Measurements from ENCODE around the gene PTPDC1. TPM values are rescaled to one million over a fixed set of nuclear protein-coding genes. Genes with fewer than 3 reads are reported as not detected.
"Not testable (repeated sequence)": the region's sequence is repeated elsewhere in the genome, so short reads cannot be mapped to it uniquely, and the experiment has no call there.

Gene PTPDC1
- polyA plus RNA-seq, 6 donors from 2014 or later, result 2.4 to 6.2 (median 3.6) TPM

DNA sequence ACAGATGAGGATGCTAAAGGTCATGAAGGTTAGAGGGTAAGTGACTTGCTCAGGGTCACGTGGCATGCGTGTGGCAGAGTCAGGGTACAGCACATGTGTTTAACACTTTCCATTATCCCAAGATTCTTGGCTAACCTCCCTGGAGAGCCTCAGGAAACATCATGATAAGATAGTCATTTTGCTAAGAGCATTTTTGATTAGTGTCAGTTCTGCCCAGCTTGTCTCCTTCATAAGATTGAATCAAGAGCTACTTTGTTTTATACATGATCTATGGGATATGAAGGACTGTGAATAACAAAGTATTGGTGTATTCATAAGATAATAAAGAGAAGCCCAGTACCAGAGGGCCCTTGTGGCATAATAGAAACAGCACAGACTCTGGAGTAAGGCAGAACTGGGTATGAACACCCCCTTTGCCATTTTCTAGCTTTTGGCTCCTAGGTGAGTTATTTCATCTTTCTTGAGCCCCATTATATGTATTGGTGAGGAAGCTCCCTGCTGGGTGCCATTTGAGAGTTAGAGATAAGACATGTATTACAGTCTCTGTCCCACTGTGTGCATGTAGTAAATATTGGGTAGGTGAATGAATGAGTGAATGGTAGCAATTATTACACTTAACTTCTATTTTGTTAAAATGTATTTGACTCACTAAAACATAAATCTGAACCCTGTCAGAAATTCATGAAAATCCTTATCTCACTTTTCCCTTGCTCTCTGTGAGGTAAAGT lies 16.1 kb downstream of the PTPDC1 start:
- ATAC-seq (ENCODE audit: low read depth in 2 of 2) (no peak), DNase-seq (no peak)
- Mint-ChIP-seq H3K4me1 (no peaks in the 10 kb centered on the region), H3K27me3 (no peaks in the 10 kb centered on the region), H3K4me3 (no peak overlapping the region), H3K27ac (peak overlapping the region in 1 of 6 donors; percentile 32), H3K9me3 (no peaks in the 10 kb centered on the region), H3K36me3 (peaks cover 0 to 4% of the 10 kb centered on the region in 2 donors)

DNA sequence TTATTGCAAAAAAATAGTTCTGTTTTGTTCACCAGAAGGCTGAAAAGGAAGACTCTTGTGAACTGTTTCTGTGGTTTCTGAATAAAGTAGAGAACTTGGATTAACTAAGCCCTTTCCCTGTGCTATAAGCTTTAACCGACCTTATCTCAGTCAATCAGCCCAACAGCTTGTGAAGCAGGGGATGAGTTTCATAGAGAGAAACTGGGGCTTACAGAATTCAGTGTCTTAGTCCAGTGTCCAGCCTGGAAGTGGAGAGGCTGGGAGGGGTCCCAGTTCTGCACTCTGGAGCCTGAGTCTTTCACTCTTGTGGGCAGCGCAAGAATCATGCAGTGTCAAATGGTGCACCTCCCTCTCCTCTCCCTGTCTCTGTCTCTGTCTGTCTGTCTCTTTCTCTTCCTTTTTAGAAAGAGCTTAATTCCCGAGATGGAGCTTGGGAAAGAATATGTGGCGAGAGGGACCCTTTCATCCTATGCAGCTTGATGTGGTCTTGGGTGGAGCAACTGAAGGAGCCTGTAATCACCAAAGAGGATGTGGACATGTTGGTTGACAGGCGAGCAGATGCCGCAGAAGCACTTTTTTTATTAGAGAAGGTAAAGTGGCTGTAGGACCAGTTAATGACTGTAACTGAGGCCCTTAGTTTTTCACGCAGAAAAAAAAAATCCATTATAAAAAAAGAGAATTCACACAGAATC lies 17.0 kb downstream of the PTPDC1 start:
- Mint-ChIP-seq H3K4me1 (no peaks in the 10 kb centered on the region), H3K36me3 (peaks cover 0 to 4% of the 10 kb centered on the region in 2 donors), H3K27me3 (no peaks in the 10 kb centered on the region), H3K27ac (no peak overlapping the region), H3K4me3 (no peak overlapping the region), H3K9me3 (no peaks in the 10 kb centered on the region)
- DNase-seq, result no peak
- no peak for ATAC-seq (ENCODE audit: low read depth in 2 of 2)

DNA sequence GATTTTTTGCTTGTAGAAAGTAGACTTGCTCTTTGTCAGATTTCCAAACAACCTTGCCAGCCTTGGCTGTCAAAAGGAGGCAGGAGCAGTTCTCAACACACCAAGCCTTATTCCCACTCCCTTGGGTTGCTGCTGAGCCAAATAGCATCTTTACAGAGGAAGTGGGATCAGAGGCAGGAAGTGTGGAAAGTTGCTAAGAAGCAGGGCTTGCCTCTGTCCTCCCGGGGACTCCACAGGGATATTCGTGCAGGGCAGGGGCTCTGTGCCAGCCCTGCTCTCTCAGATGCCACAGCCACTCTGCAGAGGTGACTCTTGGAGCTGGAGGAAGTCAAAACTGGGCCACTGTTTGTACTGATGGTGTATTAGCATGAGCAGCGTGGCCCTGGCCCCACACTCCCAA lies 24.3 kb downstream of the PTPDC1 start:
- DNase-seq, result no peak
- Mint-ChIP-seq H3K4me1 (no peaks in the 10 kb centered on the region), H3K27ac (no peak overlapping the region), H3K36me3 (peaks cover 0 to 4% of the 10 kb centered on the region in 2 donors), H3K9me3 (peaks cover 0 to 7% (median 2%) of the 10 kb centered on the region in 7 donors), H3K4me3 (no peak overlapping the region), H3K27me3 (no peaks in the 10 kb centered on the region)
- no peak for ATAC-seq (ENCODE audit: low read depth in 2 of 2)

DNA sequence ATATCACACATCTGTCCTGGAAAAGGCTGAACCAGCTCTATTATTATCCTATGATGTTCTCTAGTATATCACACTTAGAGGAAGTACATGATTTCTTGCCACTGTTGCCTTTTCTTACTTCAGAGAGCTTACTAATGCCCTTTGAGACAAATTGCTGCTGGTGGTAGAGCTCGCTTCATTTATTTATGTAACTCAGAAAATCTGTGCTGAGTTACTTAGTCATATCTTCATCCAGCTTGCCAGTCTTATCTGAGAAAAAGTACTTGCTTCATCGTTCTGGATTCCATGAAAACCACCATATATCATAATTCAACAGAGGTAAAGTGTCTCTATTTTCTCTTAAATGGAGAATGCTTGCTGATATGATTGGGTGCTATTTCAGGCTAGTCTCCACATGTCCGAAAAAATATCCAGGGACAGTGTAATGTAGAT lies 26.6 kb downstream of the PTPDC1 start:
- ATAC-seq (ENCODE audit: low read depth in 2 of 2), result no peak
- H3K9me3 Mint-ChIP-seq, result peaks cover 0 to 7% (median 2%) of the 10 kb centered on the region in 7 donors
- no peaks in the 10 kb centered on the region for H3K36me3 Mint-ChIP-seq

DNA sequence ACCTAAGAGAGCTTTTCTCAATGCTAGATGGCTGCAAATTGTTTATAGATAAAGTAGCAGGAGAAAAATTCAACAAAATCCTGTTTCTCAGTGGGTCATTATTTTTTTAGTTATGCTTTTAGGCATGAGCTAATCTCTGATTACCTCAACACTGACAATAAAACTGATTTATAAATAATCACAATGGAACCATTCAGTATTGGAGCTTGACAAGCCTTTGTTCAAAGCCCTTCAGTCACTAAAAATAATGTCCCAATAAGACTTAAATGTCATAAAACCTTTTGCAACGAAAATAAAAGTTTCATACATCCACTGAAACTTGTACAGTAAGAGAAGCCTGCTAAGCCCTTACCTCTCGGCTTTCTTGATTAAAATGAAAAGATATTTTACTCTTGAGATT lies 27.2 kb downstream of the PTPDC1 start:
- Mint-ChIP-seq H3K27ac (no peak overlapping the region), H3K36me3 (no peaks in the 10 kb centered on the region), H3K4me3 (no peak overlapping the region), H3K4me1 (no peaks in the 10 kb centered on the region), H3K27me3 (no peaks in the 10 kb centered on the region), H3K9me3 (peaks cover 0 to 7% (median 2%) of the 10 kb centered on the region in 7 donors)
- DNase-seq (no peak), ATAC-seq (ENCODE audit: low read depth in 2 of 2) (no peak)

More for the DNA sequence above, 26.6 kb downstream of the PTPDC1 start:
- Mint-ChIP-seq H3K27ac (no peak overlapping the region), H3K27me3 (no peaks in the 10 kb centered on the region), H3K4me1 (no peaks in the 10 kb centered on the region), H3K4me3 (no peak overlapping the region)
- DNase-seq, result no peak

DNA sequence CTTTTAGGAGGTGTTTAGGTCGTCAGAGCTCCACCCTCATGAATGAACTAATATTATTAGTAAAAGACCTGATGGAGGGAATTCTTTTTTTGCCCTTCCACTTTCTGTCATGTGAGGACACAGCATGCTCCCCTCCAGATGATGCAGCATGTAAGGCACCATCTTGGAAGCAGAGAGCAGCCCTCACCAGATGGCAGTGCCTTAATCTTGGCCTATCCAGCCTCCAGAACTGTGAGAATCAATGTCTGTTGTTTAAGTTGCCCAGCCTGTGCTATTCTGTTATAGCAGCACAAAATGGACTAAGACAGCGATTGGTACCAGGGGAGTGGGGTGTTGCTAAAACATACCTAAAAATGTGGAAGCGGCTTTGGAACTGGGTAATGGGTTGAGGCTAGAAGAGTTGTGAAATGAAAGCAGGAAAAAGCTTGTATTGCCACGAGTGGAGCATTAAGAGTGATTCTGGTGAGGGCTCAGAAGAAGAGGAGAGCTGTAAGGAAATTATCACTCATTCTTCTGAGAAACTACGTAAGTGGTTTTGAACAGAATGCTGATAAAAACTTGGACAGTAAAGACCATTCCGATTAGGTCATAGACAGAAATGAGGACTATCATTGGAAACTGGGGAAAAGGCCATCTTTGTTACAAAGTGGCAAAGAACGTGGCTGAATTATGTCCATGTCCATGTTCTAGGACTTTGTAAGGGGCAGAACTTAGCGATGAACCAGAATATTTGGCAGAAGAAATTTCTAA lies 28.6 kb downstream of the PTPDC1 start:
- H3K27ac Mint-ChIP-seq, result peak overlapping the region in 1 of 6 donors; percentile 26
- H3K9me3 Mint-ChIP-seq, result peaks cover 0 to 7% (median 2%) of the 10 kb centered on the region in 7 donors
- no peaks in the 10 kb centered on the region for H3K36me3 Mint-ChIP-seq
- no peaks in the 10 kb centered on the region for H3K4me1 Mint-ChIP-seq
- no peaks in the 10 kb centered on the region for H3K27me3 Mint-ChIP-seq
- no peak for ATAC-seq (ENCODE audit: low read depth in 2 of 2)
- H3K4me3 Mint-ChIP-seq, result no peak overlapping the region
- DNase-seq, result no peak

DNA sequence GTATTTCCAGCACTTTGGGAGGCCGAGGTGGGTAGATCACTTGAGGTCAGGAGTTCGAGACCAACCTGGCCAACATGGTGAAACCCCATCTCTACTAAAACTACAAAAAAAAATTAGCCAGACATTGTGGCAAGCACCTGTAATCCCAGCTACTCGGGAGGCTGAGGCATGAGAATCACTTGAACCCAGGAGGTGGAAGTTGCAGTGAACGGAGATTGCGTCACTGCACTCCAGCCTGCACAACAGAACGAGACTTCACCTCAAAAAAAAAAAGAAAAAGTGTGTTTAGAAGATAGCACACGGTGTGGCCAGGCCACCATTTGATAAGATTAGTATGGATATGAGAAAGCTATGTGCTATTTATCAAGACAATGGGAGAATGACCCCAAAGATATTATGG lies 35.8 kb downstream of the PTPDC1 start:
- H3K27me3 Mint-ChIP-seq, H3K4me1 Mint-ChIP-seq: not testable (repeated sequence)

DNA sequence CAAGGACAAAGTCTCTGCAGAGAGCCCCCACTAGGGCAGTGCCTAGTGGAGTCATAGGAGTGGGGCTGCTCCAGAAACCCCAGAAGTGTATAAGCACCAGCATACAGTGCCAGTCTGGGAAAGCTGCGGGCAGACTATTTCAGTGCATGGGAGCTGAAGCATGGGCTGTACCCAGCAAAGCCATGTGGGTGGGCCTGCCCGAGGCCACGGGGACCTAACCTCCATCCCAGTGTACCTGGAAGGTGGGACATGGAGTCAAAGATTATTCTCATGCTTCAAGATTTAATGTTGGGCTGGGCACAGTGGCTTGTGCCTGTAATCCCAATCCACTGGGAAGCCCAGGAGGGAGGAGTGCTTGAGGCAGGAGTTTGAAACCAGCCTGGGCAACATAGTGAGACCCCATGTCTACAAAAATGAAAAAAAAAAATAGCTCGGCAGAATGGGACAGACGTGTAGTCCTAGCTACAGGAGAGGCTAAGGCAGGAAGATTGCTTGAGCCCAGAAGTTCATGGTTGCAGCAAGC lies 36.7 kb downstream of the PTPDC1 start:
- Mint-ChIP-seq H3K4me3 (no peak overlapping the region), H3K36me3 (peaks cover 14 to 17% of the 10 kb centered on the region in 2 donors), H3K4me1 (no peaks in the 10 kb centered on the region), H3K27me3 (no peaks in the 10 kb centered on the region), H3K27ac (no peak overlapping the region), H3K9me3 (peaks cover 5 to 14% (median 7%) of the 10 kb centered on the region in 7 donors)
- ATAC-seq (ENCODE audit: low read depth in 2 of 2) (no peak), DNase-seq (no peak)

More for the DNA sequence above, 35.8 kb downstream of the PTPDC1 start:
- H3K9me3 Mint-ChIP-seq, result peaks cover 4 to 14% (median 6%) of the 10 kb centered on the region in 7 donors
- DNase-seq; H3K4me3 Mint-ChIP-seq; ATAC-seq (ENCODE audit: low read depth in 2 of 2); H3K27ac Mint-ChIP-seq: not testable (repeated sequence)
- peaks cover 14 to 17% of the 10 kb centered on the region in 2 donors for H3K36me3 Mint-ChIP-seq

DNA sequence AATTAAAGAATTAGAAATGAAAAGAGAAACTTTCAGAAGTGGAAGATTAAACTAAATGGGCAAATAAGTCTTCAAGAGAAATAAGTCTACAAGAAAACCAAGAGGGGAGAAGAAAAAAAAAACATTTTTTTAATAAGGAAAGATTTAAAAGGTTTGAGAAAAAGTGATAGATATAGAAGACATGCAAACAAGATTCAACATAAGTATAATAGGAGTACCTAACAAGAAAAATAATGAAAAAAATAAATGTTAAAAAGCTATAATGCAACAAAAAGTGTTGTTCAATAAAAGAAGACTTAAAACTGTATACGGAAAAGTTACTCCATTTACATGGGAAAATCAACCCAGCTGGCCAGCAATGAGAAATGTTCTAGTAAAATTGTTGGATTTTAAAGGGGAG lies 42.6 kb downstream of the PTPDC1 start:
- no peak for DNase-seq

DNA sequence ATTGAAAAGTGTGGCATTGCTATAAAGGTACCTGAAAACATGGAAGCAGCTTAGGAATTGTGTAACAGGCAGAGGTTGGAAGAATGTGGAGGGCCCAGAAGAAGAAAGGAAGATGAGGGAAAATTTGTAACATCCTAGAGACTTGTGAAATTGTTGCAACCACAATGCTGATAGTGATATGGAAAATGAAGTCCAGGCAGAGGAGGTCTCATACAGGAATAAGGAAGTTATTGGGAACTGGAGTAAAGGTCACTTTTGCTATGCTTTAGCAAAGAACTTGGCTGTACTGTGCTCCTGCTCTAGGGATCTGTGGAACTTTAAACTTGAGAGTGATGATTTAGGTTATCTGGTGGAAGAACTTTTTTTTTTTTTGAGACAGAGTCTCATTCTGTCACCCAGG lies 43.5 kb downstream of the PTPDC1 start:
- Mint-ChIP-seq H3K36me3 (peaks cover 26 to 43% of the 10 kb centered on the region in 2 donors), H3K27ac (no peak overlapping the region), H3K4me3 (no peak overlapping the region), H3K4me1 (no peaks in the 10 kb centered on the region), H3K27me3 (no peaks in the 10 kb centered on the region), H3K9me3 (peaks cover 14 to 61% (median 39%) of the 10 kb centered on the region in 7 donors)
- ATAC-seq (ENCODE audit: low read depth in 2 of 2) (no peak), DNase-seq (no peak)

More for the DNA sequence above, 42.6 kb downstream of the PTPDC1 start:
- peaks cover 32 to 43% of the 10 kb centered on the region in 2 donors for H3K36me3 Mint-ChIP-seq
- peaks cover 14 to 61% (median 39%) of the 10 kb centered on the region in 7 donors for H3K9me3 Mint-ChIP-seq
- ATAC-seq (ENCODE audit: low read depth in 2 of 2), result no peak
- H3K27me3 Mint-ChIP-seq, result no peaks in the 10 kb centered on the region
- H3K4me1 Mint-ChIP-seq, result no peaks in the 10 kb centered on the region
- no peak overlapping the region for H3K27ac Mint-ChIP-seq
- no peak overlapping the region for H3K4me3 Mint-ChIP-seq

DNA sequence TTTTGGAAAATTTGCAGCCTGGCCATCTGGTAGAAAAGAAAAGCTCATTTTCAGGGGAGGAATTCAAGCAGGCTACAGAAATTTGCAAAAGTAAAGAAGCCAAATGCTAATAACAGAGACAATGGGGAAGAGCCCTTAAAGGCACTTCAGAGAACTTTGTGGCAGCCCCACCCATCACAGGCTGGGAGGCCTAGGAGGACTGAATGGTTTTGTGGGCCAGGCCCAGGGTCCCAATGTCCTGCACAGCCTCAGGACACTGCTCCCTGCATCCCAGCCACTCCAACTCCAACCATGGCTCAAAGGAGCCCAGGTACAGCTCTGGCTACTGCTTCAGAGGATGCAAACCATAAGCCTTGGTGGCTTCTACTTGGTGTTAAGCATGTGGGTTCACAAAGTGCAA lies 44.3 kb downstream of the PTPDC1 start:
- Mint-ChIP-seq H3K27ac (no peak overlapping the region), H3K4me3 (no peak overlapping the region), H3K4me1 (no peaks in the 10 kb centered on the region), H3K36me3 (peaks cover 21 to 43% of the 10 kb centered on the region in 2 donors), H3K9me3 (peaks cover 14 to 61% (median 39%) of the 10 kb centered on the region in 7 donors), H3K27me3 (peaks cover 0 to 4% (median 0%) of the 10 kb centered on the region in 3 donors)
- no peak for DNase-seq
- ATAC-seq (ENCODE audit: low read depth in 2 of 2), result no peak

DNA sequence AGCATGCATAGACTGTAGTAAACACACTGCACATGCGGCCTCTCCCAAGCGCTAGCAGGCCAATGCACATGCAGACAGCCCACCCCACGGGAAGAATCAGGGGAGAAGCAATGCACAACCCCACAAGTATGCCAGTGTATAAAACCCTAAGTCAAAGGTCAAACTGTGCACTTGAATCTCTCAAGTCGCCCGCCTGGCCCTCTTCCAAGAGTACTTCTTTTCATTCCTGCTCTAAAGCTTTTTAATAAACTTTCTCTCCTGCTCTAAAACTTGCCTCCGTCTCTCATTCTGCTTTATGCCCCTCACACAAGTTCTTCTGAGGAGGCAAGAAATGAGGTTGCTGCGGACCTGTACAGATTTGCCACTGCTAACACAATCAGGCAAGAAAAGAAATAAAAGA lies 50.4 kb downstream of the PTPDC1 start:
- H3K4me1 Mint-ChIP-seq, result peaks cover 0 to 4% (median 0%) of the 10 kb centered on the region in 3 donors
- DNase-seq (no peak), ATAC-seq (ENCODE audit: low read depth in 2 of 2) (no peak)
- H3K36me3 Mint-ChIP-seq, result peaks cover 2% of the 10 kb centered on the region in 2 donors
- peaks cover 0 to 12% (median 3%) of the 10 kb centered on the region in 7 donors for H3K9me3 Mint-ChIP-seq
- H3K27me3 Mint-ChIP-seq, result peaks cover 0 to 6% (median 0%) of the 10 kb centered on the region in 3 donors
- no peak overlapping the region for H3K4me3 Mint-ChIP-seq
- peak overlapping the region in 1 of 6 donors; percentile 4 for H3K27ac Mint-ChIP-seq

DNA sequence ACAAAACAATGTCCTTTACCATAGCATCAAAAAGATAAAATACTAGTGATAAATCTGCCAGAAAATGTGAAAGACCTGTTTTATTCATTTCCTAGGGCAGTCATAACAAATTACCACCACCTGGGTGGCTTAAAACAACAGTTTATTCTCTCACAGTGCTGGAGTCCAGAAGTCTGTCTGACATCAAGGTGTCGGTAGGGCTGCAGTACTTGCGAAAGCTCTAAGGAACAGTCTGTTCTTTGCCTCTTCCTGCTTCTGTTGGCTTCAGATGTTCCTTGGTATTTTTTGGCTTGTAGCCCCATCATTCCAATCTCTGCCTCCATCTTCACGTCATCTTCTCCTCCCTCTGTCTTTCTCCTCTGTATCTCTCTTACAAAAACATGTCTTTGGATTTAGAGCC lies 51.0 kb downstream of the PTPDC1 start:
- Mint-ChIP-seq H3K4me3 (no peak overlapping the region), H3K9me3 (peaks cover 0 to 6% (median 2%) of the 10 kb centered on the region in 7 donors), H3K4me1 (peaks cover 0 to 8% (median 2%) of the 10 kb centered on the region in 3 donors), H3K36me3 (no peaks in the 10 kb centered on the region), H3K27ac (no peak overlapping the region), H3K27me3 (peaks cover 0 to 6% (median 0%) of the 10 kb centered on the region in 3 donors)
- ATAC-seq (ENCODE audit: low read depth in 2 of 2) (no peak), DNase-seq (no peak)
